ENCODE measurements around the gene ZNF747.

DNA sequence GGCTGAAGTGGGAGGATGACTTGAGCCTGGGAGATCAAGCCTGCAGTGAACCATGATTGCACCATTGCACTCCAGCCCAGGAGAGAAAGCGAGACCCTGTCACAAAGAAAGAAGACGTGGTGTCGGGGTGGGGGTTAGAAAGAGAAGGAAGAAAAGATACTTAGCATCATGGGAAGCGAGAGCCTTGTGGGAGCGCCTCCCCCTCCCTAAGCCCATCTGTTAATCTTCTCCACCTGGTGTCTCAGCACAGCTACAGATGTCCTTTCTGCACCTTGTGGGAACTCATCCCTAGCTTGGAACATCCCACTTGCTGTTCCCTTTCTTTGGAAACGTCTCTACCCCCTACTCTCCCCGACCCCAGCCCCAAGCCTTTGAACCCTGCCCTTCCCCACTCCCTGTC lies 30.9 kb upstream of the ZNF747 start:
- TF ChIP-seq, protein P1, sequence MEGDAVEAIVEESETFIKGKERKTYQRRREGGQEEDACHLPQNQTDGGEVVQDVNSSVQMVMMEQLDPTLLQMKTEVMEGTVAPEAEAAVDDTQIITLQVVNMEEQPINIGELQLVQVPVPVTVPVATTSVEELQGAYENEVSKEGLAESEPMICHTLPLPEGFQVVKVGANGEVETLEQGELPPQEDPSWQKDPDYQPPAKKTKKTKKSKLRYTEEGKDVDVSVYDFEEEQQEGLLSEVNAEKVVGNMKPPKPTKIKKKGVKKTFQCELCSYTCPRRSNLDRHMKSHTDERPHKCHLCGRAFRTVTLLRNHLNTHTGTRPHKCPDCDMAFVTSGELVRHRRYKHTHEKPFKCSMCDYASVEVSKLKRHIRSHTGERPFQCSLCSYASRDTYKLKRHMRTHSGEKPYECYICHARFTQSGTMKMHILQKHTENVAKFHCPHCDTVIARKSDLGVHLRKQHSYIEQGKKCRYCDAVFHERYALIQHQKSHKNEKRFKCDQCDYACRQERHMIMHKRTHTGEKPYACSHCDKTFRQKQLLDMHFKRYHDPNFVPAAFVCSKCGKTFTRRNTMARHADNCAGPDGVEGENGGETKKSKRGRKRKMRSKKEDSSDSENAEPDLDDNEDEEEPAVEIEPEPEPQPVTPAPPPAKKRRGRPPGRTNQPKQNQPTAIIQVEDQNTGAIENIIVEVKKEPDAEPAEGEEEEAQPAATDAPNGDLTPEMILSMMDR (IDR thresholded peaks at IDR 0.05): no peak
- TF ChIP-seq POLR2A (IDR thresholded peaks at IDR 0.05) (no peak), EP300 (IDR thresholded peaks at IDR 0.05; ENCODE audit: low read depth) (no peak), POLR2AphosphoS5 (IDR thresholded peaks at IDR 0.05) (no peak)

Measured in transverse colon (tissue), 4 donors.